SK-MEL-5 (cell line): ENCODE results near the gene PIGV. TPM values are rescaled to one million over a fixed set of nuclear protein-coding genes. Genes with fewer than 3 reads are reported as not detected.

Experiments
- DNase-seq: peaks from one replicate; pipeline ENCODE4 v3.0.0-alpha.2; 2016; ENCODE audit warnings: low read depth, low spot score
- in situ Hi-C: cut with HindIII; loops from 2 replicates; pipeline ENCODE4 v1.10.0; 2016; ENCODE audit warnings: low sequenced_read_pairs, high pct_unique_total_duplicates, low pct_unique_long_range_greater_than_20kb
- polyA plus RNA-seq, 2 experiments: library from polyadenylated mRNA; depleted of rRNA; stranded (reverse); fragments of >200 nt; gene quantifications; 2 replicates each; pipeline ENCODE4 v1.2.3, GENCODE V29; 2015
- total RNA-seq: library from RNA; depleted of rRNA; stranded (reverse); fragments of >200 nt; shearing (Covaris generic); gene quantifications from 2 replicates; pipeline ENCODE4 v1.2.3, GENCODE V29; 2014; rRNA removed

Gene PIGV
- total RNA-seq, result 18.8 and 19.0 TPM in 2 replicates
- polyA plus RNA-seq (2015; cell fraction: cytosol; rRNA removed), result 13.2 and 13.4 TPM in 2 replicates
- polyA plus RNA-seq (2015; cell fraction: nucleus; rRNA removed), result 12.5 and 14.6 TPM in 2 replicates

DNA sequence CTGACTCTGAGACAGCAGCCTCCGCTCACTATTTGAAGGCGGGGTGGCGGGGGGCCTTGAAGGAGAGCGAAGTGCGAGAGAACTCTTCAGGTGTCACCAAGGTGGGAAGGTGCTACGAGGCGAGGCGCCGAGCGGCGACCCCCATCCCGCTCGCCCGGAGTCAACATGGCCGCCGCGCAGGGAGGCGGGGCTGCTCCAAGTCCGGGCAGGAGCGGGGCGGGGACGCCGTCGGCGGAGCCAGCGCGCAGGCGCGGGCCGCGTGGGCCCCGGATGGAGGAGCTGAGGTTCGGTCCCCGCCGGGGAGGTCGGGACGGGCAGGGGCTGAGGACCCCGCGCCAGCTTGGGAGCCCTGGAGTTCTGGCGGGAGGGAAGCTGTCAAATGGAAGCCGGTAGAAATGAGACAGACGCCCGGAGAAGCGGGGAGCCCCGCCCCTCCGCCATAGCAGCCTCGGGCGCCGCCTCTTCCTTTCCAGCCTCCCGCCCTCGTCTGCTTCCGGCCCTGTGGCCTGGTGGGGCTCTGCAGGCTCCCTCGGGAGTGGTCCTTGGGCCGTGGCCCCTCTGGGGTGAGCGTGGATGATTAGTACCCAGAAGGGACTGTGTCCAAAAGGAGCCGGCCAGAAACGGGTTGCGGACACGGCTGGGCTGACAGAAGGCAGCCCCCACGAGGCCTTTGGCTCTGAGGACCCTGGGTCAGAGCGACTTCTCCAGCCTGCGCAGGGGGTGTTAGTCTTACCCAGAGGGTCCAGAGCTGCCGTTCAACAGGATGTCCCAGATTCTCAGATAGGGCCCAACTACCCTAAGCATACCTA lies at the start of gene PIGV:
PIGV (plus strand) TSS at position 245 of the 809 bp plus-strand sequence. CDS start 2,866 bp downstream, outside the sequence.
- peak; percentile 74 for DNase-seq
- in situ Hi-C loops, result no loop called here

DNA sequence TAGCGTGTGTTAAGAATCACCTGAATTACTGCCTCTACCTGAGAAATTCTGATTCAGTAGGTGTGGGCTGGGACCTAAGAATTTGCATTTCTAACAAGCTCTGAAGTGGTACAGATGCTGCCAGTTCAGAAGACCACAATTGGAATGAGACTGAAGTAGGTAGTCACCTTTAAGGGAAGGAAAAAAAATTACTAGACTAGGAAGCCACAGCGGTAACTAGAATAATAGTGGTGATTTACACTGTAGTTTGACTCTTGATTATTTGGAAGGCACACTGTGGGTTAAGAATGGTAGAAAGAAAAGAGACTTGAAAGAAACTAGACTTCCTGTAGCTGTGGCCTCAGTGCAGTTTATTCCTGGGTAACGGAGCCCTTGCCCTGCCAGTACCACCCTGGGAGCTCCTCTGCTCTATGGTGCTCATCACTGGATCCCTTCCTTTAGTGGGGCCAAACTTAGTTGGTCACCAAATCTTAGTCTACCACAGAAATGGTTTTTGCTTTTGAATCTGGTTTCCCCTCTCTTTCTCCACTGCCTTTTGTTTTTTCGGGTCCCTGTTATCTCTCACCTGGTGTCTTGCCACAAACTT lies 48.3 kb upstream of the PIGV start:
- no peak for DNase-seq
- in situ Hi-C loops, result no loop called here

DNA sequence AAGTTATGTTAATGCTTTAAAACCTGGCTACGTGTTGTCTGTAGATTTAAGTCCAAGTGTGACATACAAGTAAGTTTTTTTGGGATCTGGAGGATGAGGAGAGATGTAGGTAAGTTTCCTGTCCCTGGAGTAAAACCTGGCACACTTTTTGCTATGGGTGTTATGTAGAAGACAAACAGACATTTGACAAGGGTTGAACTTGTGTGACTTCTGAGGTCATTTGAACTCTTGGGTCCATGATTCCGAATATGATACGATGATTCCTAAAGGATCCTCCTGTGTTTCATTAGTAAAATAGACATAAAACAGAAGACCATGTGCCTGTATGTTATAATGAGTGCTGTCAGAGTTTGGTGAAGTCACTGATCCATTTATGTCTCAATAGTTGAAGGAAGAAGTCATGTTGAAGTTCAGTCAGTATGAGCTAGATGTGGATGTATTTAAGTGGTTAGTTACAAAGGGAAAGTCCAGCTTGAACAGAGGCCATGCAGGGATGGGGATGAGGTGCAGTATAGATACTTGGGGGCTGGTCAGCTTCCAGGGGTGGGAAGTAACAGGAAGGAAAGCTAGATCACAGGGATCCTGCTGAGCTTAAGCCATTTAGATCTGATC lies 47.6 kb upstream of the PIGV start:
- no peak for DNase-seq
- in situ Hi-C loops, result no loop called here

DNA sequence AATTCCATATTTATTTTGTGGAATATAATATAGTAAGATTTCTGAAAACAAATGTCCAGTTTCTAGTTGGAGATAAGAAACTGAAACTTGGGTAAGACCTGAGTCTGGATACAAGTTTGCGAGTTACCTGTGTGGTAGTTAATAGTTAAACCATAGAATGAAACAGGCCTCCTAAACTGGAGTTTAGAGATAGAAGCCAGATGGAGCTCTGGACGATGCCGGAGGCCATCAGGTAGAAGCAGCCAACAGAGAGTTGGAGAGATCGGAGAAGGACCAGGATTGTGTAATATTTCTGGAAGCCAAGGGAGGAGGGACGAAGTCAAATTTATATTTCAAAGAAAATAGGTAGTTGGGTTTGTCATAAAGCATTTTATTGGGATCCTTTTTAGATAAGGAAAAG lies 46.8 kb upstream of the PIGV start:
- DNase-seq, result no peak
- in situ Hi-C loops, result no loop called here

DNA sequence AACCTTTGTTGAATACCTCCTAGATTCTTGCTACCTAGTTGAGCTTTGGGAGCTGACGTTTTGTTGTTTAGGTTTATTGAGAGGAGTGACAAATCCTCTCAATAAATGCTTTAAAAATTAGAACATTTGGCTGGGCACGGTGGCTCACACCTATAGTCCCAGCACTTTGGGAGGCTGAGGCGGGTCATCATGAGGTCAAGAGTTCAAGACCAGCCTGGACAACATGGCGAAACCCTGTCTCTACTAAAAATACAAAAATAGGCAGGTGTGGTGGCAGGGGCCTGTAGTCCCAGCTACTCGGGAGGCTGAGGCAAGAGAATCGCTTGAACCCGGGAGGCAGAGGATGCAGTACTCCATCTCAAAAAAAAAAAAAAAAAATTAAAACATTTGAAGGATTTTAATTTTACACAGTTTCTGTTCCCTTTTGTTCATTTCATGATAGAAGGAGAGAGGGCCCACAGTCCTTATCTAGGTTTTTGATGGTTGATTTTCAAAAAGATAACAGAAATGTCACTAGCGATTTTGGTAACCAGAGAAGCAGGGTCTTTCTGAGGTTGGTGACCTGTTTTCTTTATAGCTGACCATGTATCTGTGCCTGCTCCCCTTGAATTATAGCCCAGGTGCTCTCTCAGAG lies 44.2 kb upstream of the PIGV start:
- DNase-seq, result no peak
- in situ Hi-C loops, result no loop called here

DNA sequence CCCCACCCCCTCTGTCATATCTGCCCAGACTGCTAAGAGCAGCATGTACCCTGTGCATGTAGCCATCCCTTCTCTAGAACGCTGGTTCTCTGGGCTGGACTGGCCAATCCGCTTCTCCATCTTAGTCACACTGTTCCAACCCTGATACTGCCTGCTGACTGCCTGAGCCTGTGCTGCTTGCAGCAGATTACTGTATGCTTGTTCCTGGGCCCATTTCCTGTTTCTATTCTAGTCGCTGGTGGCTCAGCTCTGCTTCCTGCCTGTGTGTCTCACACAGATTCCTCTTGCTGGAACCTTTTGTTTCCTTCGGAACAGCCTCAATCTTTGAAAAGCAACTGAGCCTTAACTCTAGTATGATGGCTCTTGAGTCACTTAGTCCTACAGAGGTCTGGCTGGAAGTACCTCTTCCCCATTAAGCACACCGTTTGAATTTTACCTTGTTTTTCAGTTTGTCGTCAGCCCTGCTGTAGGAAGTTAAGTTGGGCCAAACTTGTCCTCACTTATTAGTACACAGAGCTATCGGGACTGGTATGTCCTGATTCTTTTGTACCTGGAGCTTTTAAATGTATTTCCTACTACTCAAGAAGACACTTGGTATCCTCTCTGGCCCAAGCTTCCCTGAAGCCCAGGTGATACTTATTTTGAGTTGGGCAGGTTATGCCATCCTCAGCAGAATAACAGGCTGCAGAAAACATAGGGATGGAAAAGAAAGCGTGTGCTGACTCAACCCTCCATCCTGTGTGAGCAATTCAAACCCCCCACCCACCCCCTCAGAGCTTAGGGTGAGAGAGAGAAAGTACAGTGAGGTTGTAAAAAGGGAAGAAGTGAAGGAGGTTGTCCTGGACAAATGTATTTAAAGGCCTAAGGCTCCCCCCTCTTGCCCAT lies 43.4 kb upstream of the PIGV start:
- peak; percentile 85 for DNase-seq
- in situ Hi-C loops, result no loop called here

DNA sequence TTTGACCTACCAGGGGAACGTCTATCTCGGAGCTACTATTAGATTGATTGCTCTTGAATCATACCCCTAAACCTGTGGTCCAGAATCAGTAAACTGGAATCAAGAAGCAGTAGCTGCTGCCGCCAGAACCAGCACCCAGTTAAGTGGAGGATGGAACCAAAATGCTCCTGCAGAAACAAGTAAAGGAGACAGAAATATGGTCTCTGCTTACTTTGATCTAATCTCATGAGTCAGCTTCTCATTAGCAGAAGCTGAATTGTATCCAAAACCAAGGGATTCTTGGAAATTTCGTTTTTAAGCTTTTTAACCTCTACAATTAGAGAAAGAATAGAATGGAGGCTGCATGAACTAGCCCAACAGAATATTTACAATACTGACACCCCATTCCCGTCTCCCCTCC lies 42.6 kb upstream of the PIGV start:
- in situ Hi-C loops, result no loop called here
- no peak for DNase-seq

DNA sequence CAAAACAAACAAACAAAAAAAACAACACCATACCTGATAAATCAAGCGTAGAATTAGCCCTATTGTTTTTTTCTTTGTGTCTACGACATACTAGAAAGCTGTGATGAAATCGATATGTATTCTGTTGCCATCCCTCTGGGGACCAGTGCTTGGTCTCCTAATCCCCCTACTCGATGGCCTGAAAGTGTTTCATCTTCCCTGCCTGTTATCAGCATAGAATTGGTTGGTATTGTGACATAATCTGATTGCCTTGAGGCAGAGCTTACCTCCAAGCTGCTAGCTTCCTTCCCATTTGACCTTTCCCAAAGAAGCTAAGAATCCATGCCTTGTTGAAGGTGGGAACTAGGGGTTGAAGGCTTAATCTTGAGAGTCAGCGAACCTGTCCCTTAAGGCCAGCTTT lies 40.7 kb upstream of the PIGV start:
- no peak for DNase-seq
- in situ Hi-C loops, result no loop called here

DNA sequence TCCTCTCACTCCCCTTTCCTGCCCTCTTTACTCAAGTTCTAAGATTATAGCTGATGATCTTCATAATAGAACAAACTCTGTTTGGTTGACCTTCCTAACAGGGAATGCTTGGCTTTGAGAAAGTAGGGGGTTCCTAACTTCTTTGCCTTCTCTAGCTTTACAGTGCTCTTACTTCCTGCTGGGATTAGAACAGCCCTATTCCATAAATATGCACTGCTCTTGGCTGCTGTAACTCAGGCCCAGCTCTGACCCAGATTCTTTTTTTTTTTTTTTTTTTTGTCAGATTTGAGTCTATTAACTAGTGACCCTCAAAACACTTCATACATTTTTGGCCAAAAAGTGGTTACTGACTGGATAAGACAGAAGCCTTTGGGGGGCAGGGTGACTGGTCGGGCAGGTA lies 39.4 kb upstream of the PIGV start:
- in situ Hi-C loops, result no loop called here
- DNase-seq, result no peak

DNA sequence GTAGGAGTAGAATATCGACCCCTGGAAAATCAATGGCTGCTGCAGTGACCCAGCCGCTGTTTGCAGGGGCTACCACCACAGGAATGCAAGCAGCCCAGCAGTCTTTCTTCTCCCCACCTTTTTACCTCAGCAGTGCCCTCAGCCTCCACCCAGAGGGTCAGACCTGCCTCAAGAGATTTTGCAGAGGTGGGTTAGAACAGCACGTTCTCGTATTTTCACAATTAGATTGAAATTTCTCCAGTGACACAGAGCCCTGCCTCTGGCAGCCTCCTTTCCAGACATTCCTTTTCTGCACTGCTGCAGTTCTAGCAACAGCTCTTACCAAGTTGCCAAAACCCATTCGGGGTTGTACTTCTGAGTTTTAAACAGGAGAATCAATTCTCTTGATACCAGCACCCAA lies 38.3 kb upstream of the PIGV start:
- in situ Hi-C loops, result no loop called here
- no peak for DNase-seq

DNA sequence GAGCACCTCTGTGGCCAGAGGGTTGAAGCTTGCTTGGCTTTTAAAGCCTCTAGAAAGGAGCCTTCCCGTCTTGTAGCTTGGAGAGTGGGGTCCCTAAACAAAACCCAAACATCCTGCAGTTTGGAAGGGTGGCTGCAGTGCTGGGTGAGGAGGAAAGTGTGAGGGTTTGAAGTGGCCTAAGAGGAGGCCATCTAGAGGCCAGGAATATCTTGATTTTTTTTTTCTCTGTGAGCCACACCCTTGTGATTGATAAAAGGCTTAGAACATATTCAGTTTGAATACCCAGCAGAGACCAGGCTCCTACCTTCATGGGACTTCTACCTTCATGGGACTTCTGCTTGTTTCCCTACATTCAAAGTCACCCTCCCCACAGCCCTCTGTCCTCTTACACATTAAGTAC lies 37.3 kb upstream of the PIGV start:
- in situ Hi-C loops, result no loop called here
- no peak for DNase-seq

DNA sequence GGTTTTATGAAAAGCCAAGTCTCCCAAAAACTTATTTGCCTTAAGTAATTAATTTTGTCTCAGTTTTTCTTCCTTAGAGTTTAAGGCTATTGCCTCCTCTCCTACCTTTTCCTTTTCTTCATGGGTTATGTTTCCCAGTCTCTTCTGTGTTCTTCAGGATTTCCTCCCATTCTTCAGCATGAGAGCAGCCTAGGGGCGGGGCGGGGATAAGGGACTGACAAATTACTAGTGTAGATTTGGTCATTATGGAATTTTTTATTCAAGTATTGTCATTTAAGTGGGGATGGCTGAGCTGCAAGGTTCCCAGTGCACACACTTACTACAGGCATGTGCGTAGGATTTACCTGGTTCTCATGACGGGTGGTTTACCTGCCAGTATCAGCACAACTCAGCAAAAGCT lies 35.2 kb upstream of the PIGV start:
- DNase-seq, result no peak
- in situ Hi-C loops, result no loop called here

DNA sequence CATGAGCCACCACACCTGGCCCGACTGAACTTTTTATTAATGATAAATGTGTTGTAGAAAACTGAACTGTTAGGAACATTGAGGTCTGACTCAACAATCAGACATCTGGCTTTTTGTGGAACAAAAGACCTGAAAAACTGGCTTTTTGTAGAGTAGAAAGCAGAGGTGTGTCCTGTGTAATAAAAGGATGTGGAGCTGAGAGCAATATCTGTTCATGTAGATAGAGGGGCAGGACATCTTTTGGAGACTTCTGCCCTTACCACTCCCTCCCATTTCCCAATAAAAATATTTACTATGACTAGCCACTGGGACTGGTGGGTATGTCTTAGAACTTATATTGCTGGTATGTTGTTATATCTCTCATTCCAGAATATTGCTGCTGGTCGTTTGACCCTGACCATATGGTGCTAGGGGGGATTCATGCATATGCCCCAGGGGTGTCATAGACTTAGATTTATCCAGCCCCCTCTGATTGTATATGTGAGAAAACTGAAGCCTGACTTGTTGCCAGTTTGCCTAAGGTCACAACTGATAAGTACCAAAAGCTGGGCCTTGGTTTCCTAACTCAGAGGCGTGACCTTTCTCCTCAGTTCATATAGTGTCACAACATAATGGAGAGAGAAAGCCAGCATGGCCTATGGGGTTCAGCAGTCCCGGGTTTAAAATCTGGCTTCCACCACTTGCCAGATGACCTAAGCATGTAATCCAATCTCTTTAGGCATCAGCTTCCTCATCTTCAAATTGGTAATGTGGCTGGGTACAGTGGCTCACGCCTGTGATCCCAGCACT lies 33.5 kb upstream of the PIGV start:
- no peak for DNase-seq
- in situ Hi-C loops, result no loop called here

DNA sequence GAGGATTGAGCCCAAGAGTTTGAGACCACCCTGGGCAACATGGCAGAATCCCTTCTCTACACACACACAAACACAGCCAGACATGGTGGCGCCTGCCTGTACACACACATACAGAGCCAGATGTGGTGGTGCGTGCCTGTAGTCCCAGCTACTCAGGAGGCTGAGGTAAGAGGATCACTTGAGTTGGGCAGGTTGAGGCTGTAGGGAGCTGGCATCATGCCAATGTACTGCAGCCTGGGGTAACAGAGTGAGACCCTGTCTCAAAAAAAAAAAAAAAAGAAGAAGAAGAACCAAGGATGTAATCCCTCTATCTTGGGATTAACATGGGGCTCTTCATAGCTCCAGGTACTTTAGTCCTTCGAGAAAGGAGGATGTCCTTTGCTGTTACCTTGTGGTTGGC lies 29.4 kb upstream of the PIGV start:
- DNase-seq, result no peak
- in situ Hi-C loops, result no loop called here

DNA sequence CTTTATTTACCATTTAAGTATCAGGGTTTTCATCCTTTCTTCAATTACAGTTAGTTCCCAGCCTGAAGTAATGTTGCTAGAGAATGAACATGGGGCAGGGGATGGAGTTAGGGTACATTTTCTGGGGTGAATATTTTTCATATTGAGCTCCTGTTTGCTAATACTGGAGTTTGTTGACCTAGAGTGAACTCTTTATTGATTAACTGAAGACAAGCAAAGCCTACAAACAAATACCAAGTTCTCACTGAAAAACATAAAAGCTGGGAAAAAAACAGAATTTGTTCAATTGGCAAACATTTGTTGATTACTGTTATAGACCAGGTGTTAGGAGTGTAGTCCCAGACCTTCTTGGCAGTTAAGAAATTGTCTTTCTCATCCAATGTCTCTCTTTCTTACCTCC lies 28.2 kb upstream of the PIGV start:
- in situ Hi-C loops, result no loop called here
- no peak for DNase-seq

DNA sequence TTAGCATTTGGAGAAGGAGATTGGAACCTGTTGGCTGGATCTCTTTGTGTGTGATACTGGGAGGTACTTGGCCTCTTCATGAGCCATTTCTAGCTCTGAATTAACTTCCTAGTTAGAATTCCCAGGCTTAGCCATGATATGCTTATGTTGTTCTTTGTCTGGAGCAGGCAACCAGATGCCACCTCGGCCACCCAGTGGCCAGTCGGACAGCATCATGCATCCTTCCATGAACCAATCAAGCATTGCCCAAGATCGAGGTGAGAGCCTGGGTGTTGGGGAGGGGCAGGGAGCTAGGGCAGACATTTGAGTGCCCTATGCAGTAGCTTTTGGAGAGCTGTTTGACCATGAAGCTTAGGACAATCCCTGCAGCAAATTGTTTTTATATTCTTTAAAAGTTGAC lies 26.5 kb upstream of the PIGV start:
- peak; percentile 37 for DNase-seq
- in situ Hi-C loops, result no loop called here

DNA sequence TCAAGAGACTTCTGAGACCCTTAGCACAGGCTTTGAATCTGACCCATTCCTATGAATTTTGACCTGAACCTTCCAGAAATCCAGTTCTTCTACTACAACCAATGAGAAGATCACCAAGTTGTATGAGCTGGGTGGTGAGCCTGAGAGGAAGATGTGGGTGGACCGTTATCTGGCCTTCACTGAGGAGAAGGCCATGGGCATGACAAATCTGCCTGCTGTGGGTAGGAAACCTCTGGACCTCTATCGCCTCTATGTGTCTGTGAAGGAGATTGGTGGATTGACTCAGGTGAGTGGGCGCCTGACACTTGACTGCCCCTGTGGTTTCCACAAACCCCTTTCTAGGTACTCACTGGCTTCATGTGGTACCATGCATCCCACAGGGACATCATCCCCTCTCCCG lies 20.0 kb upstream of the PIGV start:
- no peak for DNase-seq
- in situ Hi-C loops, result no loop called here
